GM12878 (cell line): Measurements from ENCODE around the gene SLC13A3. TPM values are rescaled to one million over a fixed set of nuclear protein-coding genes. Genes with fewer than 3 reads are reported as not detected.

Experiments
- ATAC-seq: fragments of 200-7000 bp; cut with Tn5 transposase; 3 replicates; pipeline ENCODE4 v1.9.1; 2020; ENCODE audit warnings: mild to moderate bottlenecking, moderate library complexity
- BruUV-seq: library from RNA; stranded (reverse); fragments of 400-500 nt; replicated peaks from 2 replicates; lab custom pipeline; 2021; lab: Mats Ljungman, UMichigan
- CTCF ChIA-PET: fragments of 300-600 bp; sonication (Branson Sonifier 250); formaldehyde crosslinking; extraction: SDS; loops from one replicate; lab custom pipeline; 2021; ENCODE audit warnings: inconsistent platforms; lab: Yijun Ruan, JAX
- POLR2A ChIA-PET: fragments of 350-600 bp; formaldehyde crosslinking; extraction: SDS; loops from one replicate; lab custom pipeline; 2021; ENCODE audit warnings: inconsistent platforms; lab: Charles Lee
- RAD21 ChIA-PET: fragments of 300-600 bp; sonication (Branson Sonifier 250); formaldehyde crosslinking; loops from one replicate; lab custom pipeline; 2023; ENCODE audit warnings: antibody characterized with exemption; ENCODE audit not compliant: unreplicated experiment; lab: Charles Lee
- SMC1A ChIA-PET: fragments of 300-600 bp; sonication (Branson Sonifier 250); formaldehyde crosslinking; loops from one replicate; lab custom pipeline; 2023; ENCODE audit not compliant: unreplicated experiment, uncharacterized antibody; lab: Charles Lee
- DNase-seq: peaks from one replicate; pipeline ENCODE4 v3.0.0-alpha.2; 2011; ENCODE audit warnings: low read depth, low spot score
- FAIRE-seq: peaks from 3 replicates; lab custom pipeline; 2011; peaks lifted over from hg19 to GRCh38; lab: Jason Lieb, UNC
- H2AFZ ChIP-seq: 2 replicates; pipeline ENCODE4 v1.6.0; 2011; ENCODE audit warnings: low read depth, low read length, control low read depth; ENCODE audit not compliant: control insufficient read depth
- H3K27ac ChIP-seq: 2 replicates; pipeline ENCODE4 v1.5.1; 2011; ENCODE audit warnings: control low read depth; ENCODE audit not compliant: control insufficient read depth, insufficient read depth
- H3K27me3 ChIP-seq, 2 experiments: replicated peaks in 1 of 2; 2 replicates each; pipeline versions ENCODE4 v1.6.0 to v1.6.1; 2011; ENCODE audit warnings: low read length in 1 of 2; ENCODE audit not compliant: control insufficient read depth in 2 of 2, insufficient read depth in 2 of 2
- H3K36me3 ChIP-seq, 2 experiments: 2 replicates each; pipeline ENCODE4 v1.5.1; 2011; ENCODE audit warnings: low read length in 1 of 2; ENCODE audit not compliant: control insufficient read depth in 2 of 2, insufficient read depth in 2 of 2
- H3K4me1 ChIP-seq: 2 replicates; pipeline ENCODE4 v1.6.1; 2011; ENCODE audit warnings: mild to moderate bottlenecking, low read length, moderate library complexity, mixed read lengths; ENCODE audit not compliant: control insufficient read depth, insufficient read depth
- H3K4me2 ChIP-seq: 2 replicates; pipeline ENCODE4 v1.6.0; 2011; ENCODE audit warnings: control low read depth; ENCODE audit not compliant: control insufficient read depth, insufficient read depth
- H3K4me3 ChIP-seq: fragments of 200-600 bp; sonication (generic); 2 replicates; pipeline ENCODE4 v1.5.1; 2016
- H3K79me2 ChIP-seq: 2 replicates; pipeline ENCODE4 v1.6.0; 2011; ENCODE audit warnings: low read length; ENCODE audit not compliant: control insufficient read depth, insufficient read depth
- H3K9ac ChIP-seq: 2 replicates; pipeline ENCODE4 v1.8.0; 2011; ENCODE audit warnings: low read length, control low read depth, mixed read lengths; ENCODE audit not compliant: control insufficient read depth, insufficient read depth
- H3K9me3 ChIP-seq: replicated peaks from 3 replicates; pipeline ENCODE4 v1.5.1; 2011; ENCODE audit warnings: mild to moderate bottlenecking, low read length; ENCODE audit not compliant: control insufficient read depth, insufficient read depth
- H4K20me1 ChIP-seq: 2 replicates; pipeline ENCODE4 v1.6.0; 2011; ENCODE audit not compliant: control insufficient read depth, insufficient read depth
- ATF2 ChIP-seq: IDR thresholded peaks from 2 replicates; pipeline ENCODE4 v1.6.1; 2012; ENCODE audit warnings: low read length, inconsistent platforms
- BCL3 ChIP-seq: IDR thresholded peaks from 2 replicates; pipeline ENCODE4 v1.6.1; 2011; ENCODE audit warnings: borderline replicate concordance, low read depth, mild to moderate bottlenecking, moderate library complexity, low read length; ENCODE audit not compliant: insufficient read depth, poor library complexity, severe bottlenecking
- IRF4 ChIP-seq: IDR thresholded peaks from 2 replicates; pipeline ENCODE4 v1.6.1; 2011; ENCODE audit warnings: low read depth, low read length
- WGBS: methylation state at CpG from one replicate; pipeline ENCODE4 v1.1.6; 2016; ENCODE audit warnings: low lambda C conversion rate; ENCODE audit not compliant: insufficient replicate concordance, insufficient coverage; ENCODE audit errors: missing lambda C conversion rate; 5-methylcytosine and 5-hydroxymethylcytosine counted together
- in situ Hi-C: fragments of 300-500 bp; cut with MboI; formaldehyde crosslinking; loops from 9 replicates; pipeline ENCODE4 v1.14.3; 2018; ENCODE audit warnings: mixed read lengths
- intact Hi-C: fragments of 100-400 bp; cut with micrococcal nuclease; formaldehyde crosslinking; loops from one replicate; pipeline ENCODE4 v1.14.2; 2022; ENCODE audit not compliant: unreplicated experiment
- polyA plus RNA-seq, 11 experiments: library from polyadenylated mRNA; depleted of rRNA in 4 of 11; unstranded in 6 of 11; stranded (reverse) in 5 of 11; fragments of >200 nt; fragmentation: Nextera tagmentation in 4 of 11; fragmentation: Illumina TruSeq in 1 of 11; extraction: Ambion mirVana in 4 of 11; extraction: Trizol in 1 of 11; gene quantifications; 1 replicate in 1 of 11; 2 replicates in 10 of 11; pipeline versions ENCODE4 v1.2.1 to v1.2.3, GENCODE V29; 2011 to 2016; ENCODE audit warnings: inconsistent platforms in 2 of 11, missing spikeins in 2 of 11, low read depth in 1 of 11
- total RNA-seq, 4 experiments: library from RNA; depleted of rRNA in 3 of 4; stranded (reverse); fragments of >200 nt in 3 of 4; fragmentation: Illumina TruSeq in 1 of 4; extraction: Trizol in 1 of 4; gene quantifications; 2 replicates each; pipeline versions ENCODE4 v1.2.1 to v1.2.3, GENCODE V29; 2013 to 2021

Gene SLC13A3
- total and polyA plus RNA-seq, 10 of the 15 experiments (the other 5 are each of a cell fraction or from before 2014, with no cell fraction given): 0.03 to 0.76 (median 0.07) TPM; not detected in 4

GRCh38 chr20:46683668-46683938 lies 32.3 kb upstream of the SLC13A3 start:
- DNase-seq: no peak
- SMC1A ChIA-PET: interaction anchor here (1.2 to 5.3 kb wide), 6 partner anchors 11 to 162 kb away, joined by 3 to 43 read pairs (median 8); partner anchors contain the start of gene OCSTAMP
- CTCF ChIA-PET: interaction anchor here (1.4 to 11.6 kb wide), 6 partner anchors 11 to 162 kb away, joined by 3 to 114 read pairs (median 8); no protein-coding TSS in a partner anchor
- H3K27ac ChIP-seq: no peak overlapping the region
- H3K4me3 ChIP-seq: no peak overlapping the region
- peaks cover 0 to 11% of the 10 kb centered on the region in 2 experiments; a peak in 1 of 4 replicates for H3K36me3 ChIP-seq
- no peak overlapping the region for H3K9ac ChIP-seq
- peaks cover 13% of the 10 kb centered on the region for H3K4me1 ChIP-seq
- intact Hi-C loops: loop anchor here (5.0 kb wide), 1 partner anchor 141 kb away; no protein-coding TSS in a partner anchor
- POLR2A ChIA-PET: no interaction called here
- H4K20me1 ChIP-seq: peaks cover 6% of the 10 kb centered on the region; the same call in 1 of the 2 replicates
- in situ Hi-C loops: loop anchor here (5.0 to 10.0 kb wide), 2 partner anchors 129 to 161 kb away; partner anchors contain the start of gene OCSTAMP
- no peak overlapping the region for H3K4me2 ChIP-seq
- H3K27me3 ChIP-seq: no peaks in the 10 kb centered on the region
- peak; percentile 13 for TF ChIP-seq BCL3
- TF ChIP-seq ATF2: no peak
- TF ChIP-seq IRF4: 0 out of 2 replicates have a peak, but pooled peaks have one; percentile 15
- H2AFZ ChIP-seq: no peak overlapping the region
- no peak for FAIRE-seq
- peaks cover 30% of the 10 kb centered on the region for H3K79me2 ChIP-seq
- no peaks in the 10 kb centered on the region for H3K9me3 ChIP-seq
- 83% methylated on average over 8 of the region's 8 CpGs for WGBS
- BruUV-seq: no TSS peak
- RAD21 ChIA-PET: interaction anchor here (1.7 to 4.0 kb wide), 3 partner anchors 131 to 161 kb away, joined by 4 to 19 read pairs (median 9); no protein-coding TSS in a partner anchor
- no peak for ATAC-seq
